Natural killer cell (primary cell): ENCODE measurements around the gene FRMD4A. TPM values are rescaled to one million over a fixed set of nuclear protein-coding genes. Genes with fewer than 3 reads are reported as not detected.

Experiments
- ATAC-seq, 3 donors: fragments of 150-1000 bp in 2 of 3; fragments of 200-7000 bp in 1 of 3; cut with Tn5 transposase; 1 replicate in 1 of 3; 2 replicates in 2 of 3; pipeline ENCODE4 v1.10.0; 2021; ENCODE audit warnings: mild to moderate bottlenecking in 2 of 3, moderate library complexity in 2 of 3
- DNase-seq, 2 donors: peaks; one replicate each; pipeline versions ENCODE4 v3.0.0 to v3.0.0-alpha.2; 2013 to 2021; ENCODE audit warnings: mixed read lengths in 1 of 2
- H3K27ac ChIP-seq: one replicate; pipeline ENCODE4 v1.5.1; 2013; ENCODE audit warnings: mild to moderate bottlenecking, low read length
- H3K27me3 ChIP-seq: one replicate; pipeline ENCODE4 v1.6.1; 2013; ENCODE audit warnings: low read length; ENCODE audit not compliant: control insufficient read depth, insufficient read depth
- H3K36me3 ChIP-seq: one replicate; pipeline ENCODE4 v1.6.1; 2013; ENCODE audit warnings: low read length; ENCODE audit not compliant: control insufficient read depth, insufficient read depth
- H3K4me1 ChIP-seq: one replicate; pipeline ENCODE4 v1.6.1; 2013; ENCODE audit warnings: low read length; ENCODE audit not compliant: control insufficient read depth, insufficient read depth
- H3K4me3 ChIP-seq: one replicate; pipeline ENCODE4 v1.5.1; 2013; ENCODE audit warnings: low read length
- H3K9me3 ChIP-seq: one replicate; pipeline ENCODE4 v1.6.1; 2013; ENCODE audit warnings: low read length; ENCODE audit not compliant: control insufficient read depth, insufficient read depth
- H3K27ac Mint-ChIP-seq, 2 donors: one replicate each; pipeline ENCODE4 v1.8.0; 2022; ENCODE audit warnings: mild to moderate bottlenecking in 2 of 2, mixed read lengths in 2 of 2, moderate library complexity in 1 of 2
- H3K27me3 Mint-ChIP-seq, 2 donors: one replicate each; pipeline ENCODE4 v1.8.0; 2022; ENCODE audit warnings: low read depth in 2 of 2, mixed read lengths in 2 of 2
- H3K36me3 Mint-ChIP-seq: one replicate; pipeline ENCODE4 v1.8.0; 2022; ENCODE audit warnings: mixed read lengths
- H3K4me1 Mint-ChIP-seq, 2 donors: one replicate each; pipeline ENCODE4 v1.8.0; 2022; ENCODE audit warnings: mixed read lengths in 2 of 2
- H3K4me3 Mint-ChIP-seq: one replicate; pipeline ENCODE4 v1.8.0; 2022; ENCODE audit warnings: mild to moderate bottlenecking, moderate library complexity, mixed read lengths
- H3K9me3 Mint-ChIP-seq, 2 donors: one replicate each; pipeline ENCODE4 v1.8.0; 2022; ENCODE audit warnings: mixed read lengths in 2 of 2
- CTCF ChIP-seq: fragments of 200-600 bp; IDR thresholded peaks from one replicate; pipeline ENCODE4 v1.8.0; 2022; ENCODE audit warnings: antibody characterized with exemption
- WGBS: methylation state at CpG from one replicate; pipeline ENCODE4 v1.1.7; 2013; ENCODE audit warnings: missing lambda C conversion rate; ENCODE audit not compliant: insufficient coverage; 5-methylcytosine and 5-hydroxymethylcytosine counted together
- intact Hi-C: fragments of 100-400 bp; cut with micrococcal nuclease; formaldehyde crosslinking; loops from one replicate; pipeline ENCODE4 v1.14.2; 2022
- total RNA-seq, 4 donors: library from RNA; stranded (reverse); fragments of 120-200 nt in 1 of 4; gene quantifications; one replicate each; pipeline versions ENCODE4 v1.2.3 to v1.2.4, GENCODE V29; 2013 to 2022

FRMD4A gene
- total RNA-seq, 3 donors from 2014 or later (not counting 1 experiment from before 2014, with no cell fraction given) = 0.36 to 0.38 TPM; not detected in 1

- DNase-seq = no peak
- peaks cover 19% of the 10 kb centered on the region for H3K4me1 ChIP-seq
- peak; percentile 30 to 53 (median 34) for ATAC-seq
- Mint-ChIP-seq H3K4me3 (peak overlapping the region; percentile 86), H3K27me3 (peaks cover 49 to 54% of the 10 kb centered on the region in 2 donors), H3K27ac (peak overlapping the region in 1 of 2 donors; percentile 58), H3K9me3 (no peaks in the 10 kb centered on the region), H3K4me1 (peaks cover 24 to 35% of the 10 kb centered on the region in 2 donors), H3K36me3 (no peaks in the 10 kb centered on the region)
- no peaks in the 10 kb centered on the region for H3K9me3 ChIP-seq
- H3K27ac ChIP-seq = no peak overlapping the region
- 58% methylated on average over 9 of the region's 9 CpGs for WGBS
- H3K4me3 ChIP-seq = no peak overlapping the region
- intact Hi-C loops = no loop called here
- no peak for TF ChIP-seq CTCF
- H3K36me3 ChIP-seq = no peaks in the 10 kb centered on the region
- H3K27me3 ChIP-seq = peaks cover 16% of the 10 kb centered on the region
Measured at GRCh38 chr10:13894412-13895093, 436.2 kb downstream of the FRMD4A start.

- ATAC-seq = no peak
- peak overlapping the region; percentile 86 for H3K4me3 Mint-ChIP-seq
Measured at GRCh38 chr10:13893926-13894325, 436.8 kb downstream of the FRMD4A start.

GRCh38 chr10:13892871-13893270 lies 437.9 kb downstream of the FRMD4A start:
- no peaks in the 10 kb centered on the region for H3K9me3 Mint-ChIP-seq
- H3K4me3 Mint-ChIP-seq = peak overlapping the region; percentile 26
- H3K27me3 Mint-ChIP-seq = peaks cover 55 to 69% of the 10 kb centered on the region in 2 donors
- H3K36me3 Mint-ChIP-seq = no peaks in the 10 kb centered on the region
- Histone ChIP-seq H3K4me1 (peaks cover 19% of the 10 kb centered on the region), H3K9me3 (no peaks in the 10 kb centered on the region), H3K27me3 (peaks cover 24% of the 10 kb centered on the region), H3K36me3 (no peaks in the 10 kb centered on the region), H3K4me3 (no peak overlapping the region), H3K27ac (no peak overlapping the region)
- intact Hi-C loops = no loop called here
- peaks cover 24 to 35% of the 10 kb centered on the region in 2 donors for H3K4me1 Mint-ChIP-seq
- TF ChIP-seq CTCF = no peak
- no peak overlapping the region for H3K27ac Mint-ChIP-seq
- ATAC-seq = peak in 2 of 3 donors; percentile 35 to 57
- 80% methylated on average over 5 of the region's 5 CpGs for WGBS
- DNase-seq = no peak

More at GRCh38 chr10:13893926-13894325, 436.8 kb downstream of the FRMD4A start:
- Histone ChIP-seq H3K27me3 (peaks cover 22% of the 10 kb centered on the region), H3K4me1 (peaks cover 19% of the 10 kb centered on the region), H3K36me3 (no peaks in the 10 kb centered on the region), H3K9me3 (no peaks in the 10 kb centered on the region), H3K27ac (no peak overlapping the region), H3K4me3 (no peak overlapping the region)
- DNase-seq = no peak
- Mint-ChIP-seq H3K36me3 (no peaks in the 10 kb centered on the region), H3K27ac (peak overlapping the region in 1 of 2 donors; percentile 58), H3K27me3 (peaks cover 53 to 60% of the 10 kb centered on the region in 2 donors), H3K9me3 (no peaks in the 10 kb centered on the region), H3K4me1 (peaks cover 24 to 35% of the 10 kb centered on the region in 2 donors)
- TF ChIP-seq CTCF = no peak
- intact Hi-C loops = no loop called here
- WGBS = 81% methylated on average over 4 of the region's 4 CpGs
